Neutrophil (primary cell): ENCODE data around the gene MRPS10.
"Not testable (repeated sequence)": the region's sequence is repeated elsewhere in the genome, so short reads cannot be mapped to it uniquely, and the experiment has no call there.

Source experiments
- H3K27ac ChIP-seq: fragments of 200-600 bp; sonication (generic); 2 replicates; pipeline ENCODE4 v1.5.1; 2016; ENCODE audit warnings: mild to moderate bottlenecking, moderate library complexity
- H3K27me3 ChIP-seq: fragments of 200-600 bp; sonication (generic); 2 replicates; pipeline ENCODE4 v1.6.0; 2016; ENCODE audit warnings: mild to moderate bottlenecking
- H3K36me3 ChIP-seq: fragments of 200-600 bp; sonication (generic); 2 replicates; pipeline ENCODE4 v1.5.1; 2017
- H3K4me1 ChIP-seq, 2 experiments: fragments of 200-600 bp in 1 of 2; sonication (generic) in 1 of 2; 1 replicate in 1 of 2; 2 replicates in 1 of 2; pipeline versions ENCODE4 v1.5.1 to v1.6.1; 2013 to 2016; ENCODE audit warnings: low read depth in 1 of 2, low read length in 1 of 2, mild to moderate bottlenecking in 1 of 2, moderate library complexity in 1 of 2; ENCODE audit not compliant: control insufficient read depth in 1 of 2, insufficient read depth in 1 of 2
- H3K4me3 ChIP-seq, 2 experiments: fragments of 200-600 bp in 1 of 2; sonication (generic) in 1 of 2; 1 replicate in 1 of 2; 2 replicates in 1 of 2; pipeline ENCODE4 v1.5.1; 2013 to 2016; ENCODE audit warnings: low read depth in 1 of 2, low read length in 1 of 2, mild to moderate bottlenecking in 1 of 2, moderate library complexity in 1 of 2
- H3K9me3 ChIP-seq: fragments of 200-600 bp; sonication (generic); 2 replicates; pipeline ENCODE4 v1.5.1; 2016
- CTCF ChIP-seq: fragments of 200-600 bp; sonication (generic); IDR thresholded peaks from 2 replicates; pipeline ENCODE4 v1.5.1; 2016; ENCODE audit warnings: antibody characterized with exemption

MRPS10 gene

GRCh38 chr6:42175860-42176259 lies 41.8 kb downstream of the MRPS10 start:
- no peak for TF ChIP-seq CTCF
- Histone ChIP-seq H3K27ac (no peak overlapping the region), H3K27me3 (peaks cover 37% of the 10 kb centered on the region), H3K36me3 (no peaks in the 10 kb centered on the region), H3K9me3 (no peaks in the 10 kb centered on the region), H3K4me1 (peaks cover 0 to 5% of the 10 kb centered on the region in 2 experiments), H3K4me3 (no peak overlapping the region)

GRCh38 chr6:42173101-42173500 lies 44.6 kb downstream of the MRPS10 start, which contains the start of gene GUCA1A:
TSS of gene GUCA1A (plus strand) at chr6:42173364. CDS start at chr6:42173614, 250 bp downstream.
- Histone ChIP-seq H3K36me3 (no peaks in the 10 kb centered on the region), H3K27me3 (peaks cover 12% of the 10 kb centered on the region), H3K9me3 (no peaks in the 10 kb centered on the region), H3K4me1 (peaks cover 0 to 2% of the 10 kb centered on the region in 2 experiments), H3K27ac (no peak within 1 kb of the TSS), H3K4me3 (no peak within 1 kb of the TSS)
- TF ChIP-seq CTCF = no peak

DNA sequence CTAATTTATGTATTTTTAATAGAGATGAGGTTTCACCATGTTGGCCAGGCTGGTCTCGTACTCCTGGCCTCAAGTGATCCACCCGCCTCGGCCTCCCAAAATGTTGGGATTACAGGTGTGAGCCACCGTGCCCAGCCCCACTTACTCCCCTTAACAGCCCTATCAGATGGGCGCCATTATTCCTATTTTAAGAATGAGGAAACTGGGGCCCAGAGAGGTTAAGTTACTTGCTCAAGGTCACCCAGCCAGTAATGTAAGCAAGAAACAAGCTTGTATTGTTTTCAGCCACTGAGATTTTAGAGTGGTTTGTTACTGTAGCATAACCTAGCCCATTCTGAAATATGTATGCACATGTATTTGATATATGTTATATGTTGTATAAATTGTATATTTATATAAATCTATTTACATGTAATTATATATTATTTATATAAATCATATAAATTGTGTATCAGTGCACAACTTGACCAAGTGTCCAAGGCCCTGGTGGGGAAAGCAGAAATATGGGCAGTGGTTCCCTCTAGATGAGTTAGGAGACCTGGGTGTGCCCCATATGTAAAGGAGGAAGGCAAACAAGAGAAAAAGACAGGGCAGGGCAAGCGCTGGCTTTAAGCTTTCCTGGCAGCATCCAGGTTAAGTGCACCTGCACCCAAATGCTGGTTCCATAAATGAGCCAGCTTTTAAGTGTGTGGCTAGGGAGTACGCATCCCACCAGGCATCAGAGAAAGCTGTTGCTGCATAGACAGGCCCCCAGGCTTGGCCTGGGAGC lies 45.7 kb downstream of the MRPS10 start:
- peaks cover 3% of the 10 kb centered on the region for H3K27me3 ChIP-seq
- no peak for TF ChIP-seq CTCF
- no peaks in the 10 kb centered on the region for H3K36me3 ChIP-seq
- no peaks in the 10 kb centered on the region for H3K4me1 ChIP-seq
- no peak overlapping the region for H3K4me3 ChIP-seq
- no peaks in the 10 kb centered on the region for H3K9me3 ChIP-seq
- no peak overlapping the region for H3K27ac ChIP-seq

DNA sequence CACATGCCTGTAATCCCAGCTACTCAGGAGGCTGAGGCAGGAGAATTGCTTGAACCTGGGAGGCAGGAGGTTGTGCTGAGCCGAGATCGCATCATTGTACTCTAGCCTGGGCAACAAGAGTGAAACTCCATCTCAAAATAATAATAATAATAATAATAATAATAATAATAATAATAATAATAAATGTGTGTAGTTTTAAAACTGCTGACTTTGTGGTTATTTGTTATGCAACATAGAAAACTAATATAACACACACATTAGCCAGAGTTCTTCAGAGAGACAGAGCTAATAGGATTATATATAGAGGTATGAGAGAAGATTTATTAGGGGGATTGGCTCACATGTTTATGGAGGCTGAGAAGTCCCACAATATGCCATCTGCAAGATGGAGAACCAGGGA lies 47.9 kb downstream of the MRPS10 start:
- not testable (repeated sequence) for H3K27ac ChIP-seq, H3K27me3 ChIP-seq, H3K4me3 ChIP-seq, H3K4me1 ChIP-seq, H3K36me3 ChIP-seq, H3K9me3 ChIP-seq

- H3K36me3 ChIP-seq = no peaks in the 10 kb centered on the region
These were observed 49.0 kb downstream of the MRPS10 start for GRCh38 chr6:42168650-42169049.

More at GRCh38 chr6:42168650-42169049, 49.0 kb downstream of the MRPS10 start:
- H3K4me1 ChIP-seq = no peaks in the 10 kb centered on the region
- H3K27me3 ChIP-seq = no peaks in the 10 kb centered on the region
- TF ChIP-seq CTCF = no peak
- H3K4me3 ChIP-seq = no peak overlapping the region
- no peaks in the 10 kb centered on the region for H3K9me3 ChIP-seq
- no peak overlapping the region for H3K27ac ChIP-seq
